Left ventricle myocardium inferior (tissue), 1 donor: Measurements from ENCODE around the gene C22orf31. TPM values are rescaled to one million over a fixed set of nuclear protein-coding genes. Genes with fewer than 3 reads are reported as not detected.
A peak's percentile ranks its signal among the peaks of the same experiment; 100 is the strongest.
"Not testable (repeated sequence)": the region's sequence is repeated elsewhere in the genome, so short reads cannot be mapped to it uniquely, and the experiment has no call there.

Experiments used
- DNase-seq: peaks from one replicate; pipeline ENCODE4 v3.0.0-alpha.2; 2020
- H3K27ac ChIP-seq: fragments of 200-600 bp; replicated peaks from 2 replicates; pipeline ENCODE4 v1.8.0; 2021
- H3K27me3 ChIP-seq: fragments of 200-600 bp; 2 replicates; pipeline ENCODE4 v1.8.0; 2021; ENCODE audit warnings: low read depth
- H3K36me3 ChIP-seq: fragments of 200-600 bp; 2 replicates; pipeline ENCODE4 v1.8.0; 2021
- H3K4me1 ChIP-seq: fragments of 200-600 bp; 2 replicates; pipeline ENCODE4 v1.8.0; 2021
- H3K4me3 ChIP-seq: fragments of 200-600 bp; 2 replicates; pipeline ENCODE4 v1.8.0; 2021; ENCODE audit warnings: mild to moderate bottlenecking, moderate library complexity
- H3K9me3 ChIP-seq: fragments of 200-600 bp; replicated peaks from 2 replicates; pipeline ENCODE4 v1.8.0; 2021
- CTCF ChIP-seq: fragments of 200-600 bp; IDR thresholded peaks from 2 replicates; pipeline ENCODE4 v1.8.0; 2021; ENCODE audit warnings: antibody characterized with exemption, mild to moderate bottlenecking, borderline replicate concordance
- intact Hi-C: fragments of 100-400 bp; cut with micrococcal nuclease; formaldehyde crosslinking; loops from one replicate; pipeline ENCODE4 v1.11.0; 2022
- total RNA-seq: library from RNA; stranded (reverse); fragmentation: NEBNext Ultra II Directional; extraction: Animal tissue kit (Norgen Biotek cat#: 25700); gene quantifications from one replicate; pipeline ENCODE4 v1.2.1, GENCODE V29; 2021
- donor health status: DM: no; HTN: yes; CAD: no; lungs with severe emphysema.

The C22orf31 gene
- total RNA-seq, 1 donor from 2014 or later, result 0.30 TPM

- intact Hi-C loops, result no loop called here
- DNase-seq, result no peak
These were observed 27.2 kb upstream of the C22orf31 start for GRCh38 chr22:29088809-29089208.

GRCh38 chr22:29087012-29087411 lies 25.4 kb upstream of the C22orf31 start:
- H3K36me3 ChIP-seq, result no peaks in the 10 kb centered on the region
- no peaks in the 10 kb centered on the region for H3K27me3 ChIP-seq
- H3K4me1 ChIP-seq, result peaks cover 41% of the 10 kb centered on the region
- TF ChIP-seq CTCF, result no peak
- intact Hi-C loops, result no loop called here
- no peaks in the 10 kb centered on the region for H3K9me3 ChIP-seq
- no peak overlapping the region for H3K27ac ChIP-seq
- H3K4me3 ChIP-seq, result no peak overlapping the region
- DNase-seq, result no peak

More at GRCh38 chr22:29088809-29089208, 27.2 kb upstream of the C22orf31 start:
- no peaks in the 10 kb centered on the region for H3K9me3 ChIP-seq
- no peak for TF ChIP-seq CTCF
- no peak overlapping the region for H3K27ac ChIP-seq
- H3K4me3 ChIP-seq, result no peak overlapping the region
- H3K4me1 ChIP-seq, result peaks cover 41% of the 10 kb centered on the region
- H3K36me3 ChIP-seq, result no peaks in the 10 kb centered on the region
- H3K27me3 ChIP-seq, result no peaks in the 10 kb centered on the region

GRCh38 chr22:29083933-29084591 lies 22.4 kb upstream of the C22orf31 start:
- Histone ChIP-seq H3K27me3 (no peaks in the 10 kb centered on the region), H3K27ac (no peak overlapping the region)
- intact Hi-C loops, result no loop called here

GRCh38 chr22:29083576-29083932 lies 21.9 kb upstream of the C22orf31 start:
- H3K27me3 ChIP-seq, H3K27ac ChIP-seq, H3K9me3 ChIP-seq, DNase-seq, H3K36me3 ChIP-seq, H3K4me3 ChIP-seq, intact Hi-C loops: not testable (repeated sequence)
- H3K4me1 ChIP-seq, result peaks cover 60% of the 10 kb centered on the region

More at GRCh38 chr22:29083933-29084591, 22.4 kb upstream of the C22orf31 start:
- DNase-seq, result no peak
- Histone ChIP-seq H3K36me3 (no peaks in the 10 kb centered on the region), H3K4me3 (no peak overlapping the region), H3K4me1 (peaks cover 59% of the 10 kb centered on the region), H3K9me3 (no peaks in the 10 kb centered on the region)
- TF ChIP-seq CTCF, result no peak

GRCh38 chr22:29082826-29083545 lies 21.4 kb upstream of the C22orf31 start:
- H3K27ac ChIP-seq, result peak overlapping the region; percentile 78

More at GRCh38 chr22:29082826-29083545, 21.4 kb upstream of the C22orf31 start:
- Histone ChIP-seq H3K9me3 (no peaks in the 10 kb centered on the region), H3K4me3 (no peak overlapping the region), H3K4me1 (peaks cover 66% of the 10 kb centered on the region), H3K36me3 (no peaks in the 10 kb centered on the region), H3K27me3 (no peaks in the 10 kb centered on the region)
- TF ChIP-seq CTCF, result no peak
- intact Hi-C loops, result no loop called here
- DNase-seq, result no peak
